Measurements from ENCODE around the gene GNPTG.

- TF ChIP-seq CHD2 (IDR thresholded peaks at IDR 0.05; ENCODE audit: low read length) = no peak
- no peak for TF ChIP-seq POLR2AphosphoS5 (IDR thresholded peaks at IDR 0.05; ENCODE audit: low read depth, low read length)
- no peak for TF ChIP-seq POLR2A (IDR thresholded peaks at IDR 0.05; ENCODE audit: control extremely low read depth in 1 of 2, low read depth in 2 of 2, low read length in 2 of 2)
- no peak for TF ChIP-seq FOSL1 (IDR thresholded peaks at IDR 0.05; ENCODE audit: insufficient read depth, low read depth, low read length)
- no peak for TF ChIP-seq CTCF (IDR thresholded peaks at IDR 0.05; ENCODE audit: control extremely low read depth in 1 of 3, insufficient read depth in 1 of 3, low read depth in 1 of 3, low read length in 3 of 3)
- no peak for TF ChIP-seq ZNF274 (IDR thresholded peaks at IDR 0.05; ENCODE audit: borderline replicate concordance, extremely low read depth, low read length)
- no peak for TF ChIP-seq BRCA1 (IDR thresholded peaks at IDR 0.05; ENCODE audit: low read depth, low read length)
- no peak for TF ChIP-seq SIN3A (conservative IDR thresholded peaks at IDR 0.05 in 1 of 2, IDR thresholded peaks at IDR 0.05 in 1 of 2; ENCODE audit: low read depth in 1 of 2, low read length in 2 of 2)
- no peak for TF ChIP-seq TEAD4 (IDR thresholded peaks at IDR 0.05; ENCODE audit: low read depth, low read length)
Measured at GRCh38 chr16:1385232-1385631, 33.5 kb downstream of the GNPTG start.
